B cell (primary cell): ENCODE data around the gene ATXN3L. TPM values are rescaled to one million over a fixed set of nuclear protein-coding genes. Genes with fewer than 3 reads are reported as not detected.

Experiments used
- ATAC-seq: fragments of 200-7000 bp; cut with Tn5 transposase; one replicate; pipeline ENCODE4 v1.10.0; 2021; ENCODE audit warnings: low read depth, mild to moderate bottlenecking, moderate number of reproducible peaks, moderate library complexity
- CTCF ChIA-PET: fragments of 350-600 bp; sonication (Branson Sonifier 250); formaldehyde crosslinking; loops from one replicate; lab custom pipeline; 2021; ENCODE audit warnings: antibody characterized with exemption, inconsistent platforms; lab: Charles Lee
- POLR2A ChIA-PET: fragments of 350-600 bp; sonication (Branson Sonifier 250); formaldehyde crosslinking; loops from one replicate; lab custom pipeline; 2021; ENCODE audit warnings: antibody characterized with exemption; lab: Charles Lee
- DNase-seq: peaks from one replicate; pipeline ENCODE4 v3.0.0; 2013
- H2AFZ ChIP-seq: 2 replicates; pipeline ENCODE4 v1.6.1; 2012; ENCODE audit warnings: mild to moderate bottlenecking, low read depth, low read length; ENCODE audit not compliant: insufficient read depth, poor library complexity, severe bottlenecking
- H3K27ac ChIP-seq, 2 donors: 1 replicate in 1 of 2; 2 replicates in 1 of 2; pipeline ENCODE4 v1.5.1; 2012 to 2013; ENCODE audit warnings: low read length in 2 of 2, mild to moderate bottlenecking in 2 of 2, moderate library complexity in 1 of 2
- H3K27me3 ChIP-seq, 4 experiments: fragments of 200-600 bp in 1 of 4; sonication (generic) in 1 of 4; replicated peaks in 1 of 4; 1 replicate in 2 of 4; 2 replicates in 2 of 4; pipeline versions ENCODE4 v1.6.1 to v1.7.0; 2013 to 2016; ENCODE audit warnings: low read length in 3 of 4, mild to moderate bottlenecking in 2 of 4, mixed read lengths in 1 of 4, moderate library complexity in 1 of 4; ENCODE audit not compliant: insufficient read depth in 4 of 4, control insufficient read depth in 3 of 4; ENCODE audit errors: control extremely low read depth in 1 of 4
- H3K36me3 ChIP-seq, 2 experiments: replicated peaks in 1 of 2; 1 replicate in 1 of 2; 2 replicates in 1 of 2; pipeline versions ENCODE4 v1.6.1 to v1.7.1; 2013; ENCODE audit warnings: low read length in 1 of 2; ENCODE audit not compliant: insufficient read depth in 2 of 2, control insufficient read depth in 1 of 2; ENCODE audit errors: control extremely low read depth in 1 of 2, extremely low read depth in 1 of 2
- H3K4me1 ChIP-seq, 2 donors: fragments of 200-600 bp in 1 of 2; sonication (generic) in 1 of 2; 1 replicate in 1 of 2; 2 replicates in 1 of 2; pipeline versions ENCODE4 v1.5.1 to v1.6.1; 2013 to 2017; ENCODE audit warnings: low read length in 2 of 2; ENCODE audit not compliant: control insufficient read depth in 2 of 2, insufficient read depth in 2 of 2
- H3K4me2 ChIP-seq: replicated peaks from 2 replicates; pipeline ENCODE3; 2012; ENCODE audit warnings: mild to moderate bottlenecking, low read depth, low read length; ENCODE audit not compliant: poor library complexity, severe bottlenecking
- H3K4me3 ChIP-seq, 5 experiments: fragments of 200-600 bp in 1 of 5; sonication (generic) in 1 of 5; 1 replicate in 3 of 5; 2 replicates in 2 of 5; pipeline versions ENCODE4 v1.5.1 to v1.7.0; 2011 to 2016; ENCODE audit warnings: low read length in 4 of 5, mild to moderate bottlenecking in 4 of 5, low read depth in 2 of 5, control low read depth in 1 of 5, moderate library complexity in 1 of 5; ENCODE audit not compliant: insufficient read depth in 1 of 5; ENCODE audit errors: control extremely low read depth in 1 of 5, extremely low read depth in 1 of 5
- H3K79me2 ChIP-seq: fragments of 200-600 bp; sonication (generic); one replicate; pipeline ENCODE4 v1.6.0; 2016; ENCODE audit warnings: low read length; ENCODE audit not compliant: control insufficient read depth, insufficient read depth
- H3K9ac ChIP-seq: fragments of 200-600 bp; sonication (generic); 2 replicates; pipeline ENCODE4 v1.6.1; 2017; ENCODE audit warnings: mild to moderate bottlenecking, low read length, moderate library complexity
- H3K9me3 ChIP-seq, 3 donors: one replicate each; pipeline versions ENCODE4 v1.6.1 to v1.7.1; 2013; ENCODE audit warnings: low read length in 2 of 3; ENCODE audit not compliant: control insufficient read depth in 2 of 3, insufficient read depth in 1 of 3; ENCODE audit errors: control extremely low read depth in 1 of 3
- H4K20me1 ChIP-seq: 2 replicates; pipeline ENCODE4 v1.6.0; 2012; ENCODE audit warnings: mild to moderate bottlenecking, low read length; ENCODE audit not compliant: insufficient read depth, control insufficient read depth, poor library complexity, severe bottlenecking
- H3K27ac Mint-ChIP-seq: one replicate; pipeline ENCODE4 v1.8.0; 2021; ENCODE audit warnings: mixed read lengths
- H3K27me3 Mint-ChIP-seq: one replicate; pipeline ENCODE4 v1.8.0; 2021; ENCODE audit warnings: mixed read lengths
- H3K4me1 Mint-ChIP-seq: one replicate; pipeline ENCODE4 v1.8.0; 2021; ENCODE audit warnings: mixed read lengths
- H3K4me3 Mint-ChIP-seq: one replicate; pipeline ENCODE4 v1.8.0; 2021; ENCODE audit warnings: mixed read lengths
- H3K9me3 Mint-ChIP-seq: one replicate; pipeline ENCODE4 v1.8.0; 2022; ENCODE audit warnings: mixed read lengths; ENCODE audit not compliant: insufficient read depth
- CTCF ChIP-seq: fragments of 200-600 bp; IDR thresholded peaks from one replicate; pipeline ENCODE4 v1.8.0; 2022; ENCODE audit warnings: antibody characterized with exemption, mild to moderate bottlenecking
- EZH2 ChIP-seq: IDR thresholded peaks from 2 replicates; pipeline ENCODE4 v1.6.1; 2012; ENCODE audit warnings: borderline replicate concordance, low read depth, mild to moderate bottlenecking, moderate library complexity, low read length; ENCODE audit not compliant: insufficient read depth, poor library complexity, severe bottlenecking
- WGBS: methylation state at CpG from one replicate; pipeline ENCODE4 v1.1.5; 2013; ENCODE audit warnings: missing lambda C conversion rate; ENCODE audit not compliant: insufficient coverage; 5-methylcytosine and 5-hydroxymethylcytosine counted together
- intact Hi-C: fragments of 100-400 bp; cut with micrococcal nuclease; formaldehyde crosslinking; loops from one replicate; pipeline ENCODE4 v1.10.0; 2022
- polyA plus RNA-seq: library from polyadenylated mRNA; depleted of rRNA; stranded (reverse); fragments of >200 nt; gene quantifications from 2 replicates; pipeline ENCODE4 v1.2.3, GENCODE V29; 2012
- total RNA-seq, 2 donors: library from RNA; stranded (reverse); fragments of 120-200 nt in 1 of 2; gene quantifications; 1 replicate in 1 of 2; 2 replicates in 1 of 2; pipeline versions ENCODE4 v1.2.3 to v1.2.4, GENCODE V29; 2013 to 2022

Gene ATXN3L
- total and polyA plus RNA-seq, 2 donors (not counting 1 experiment from before 2014, with no cell fraction given), result not detected

GRCh38 chrX:13285693-13286092, 34.2 kb downstream of the ATXN3L start:
- Histone ChIP-seq H3K9me3 (peaks cover 0 to 15% (median 12%) of the 10 kb centered on the region in 3 donors), H3K4me3 (no peak overlapping the region), H2AFZ (no peak overlapping the region), H3K27ac (no peak overlapping the region), H3K27me3 (no peaks in the 10 kb centered on the region), H3K79me2 (no peaks in the 10 kb centered on the region), H3K4me2 (no peak overlapping the region), H3K9ac (no peak overlapping the region), H3K4me1 (peaks cover 11 to 13% of the 10 kb centered on the region in 2 donors), H4K20me1 (no peaks in the 10 kb centered on the region), H3K36me3 (no peaks in the 10 kb centered on the region)
- WGBS, result 98% methylated on average over 5 of the region's 7 CpGs
- POLR2A ChIA-PET, result no interaction called here
- Mint-ChIP-seq H3K4me1 (peaks cover 14% of the 10 kb centered on the region), H3K4me3 (no peak overlapping the region), H3K9me3 (no peaks in the 10 kb centered on the region), H3K27ac (no peak overlapping the region), H3K27me3 (no peaks in the 10 kb centered on the region)
- no peak for TF ChIP-seq EZH2
- no peak for TF ChIP-seq CTCF
- ATAC-seq, result no peak
- CTCF ChIA-PET, result no interaction called here
- intact Hi-C loops, result loop anchor here (5.0 kb wide), 1 partner anchor 33 kb away; no protein-coding TSS in a partner anchor
- DNase-seq, result no peak

- ATAC-seq (no peak), DNase-seq (no peak)
- Histone ChIP-seq H3K9me3 (peaks cover 0 to 15% (median 12%) of the 10 kb centered on the region in 3 donors), H3K4me1 (peaks cover 11 to 13% of the 10 kb centered on the region in 2 donors), H3K4me2 (no peak overlapping the region), H4K20me1 (no peaks in the 10 kb centered on the region), H3K79me2 (no peaks in the 10 kb centered on the region), H2AFZ (no peak overlapping the region), H3K36me3 (no peaks in the 10 kb centered on the region), H3K9ac (no peak overlapping the region), H3K27ac (no peak overlapping the region), H3K4me3 (no peak overlapping the region), H3K27me3 (no peaks in the 10 kb centered on the region)
- ChIA-PET POLR2A (no interaction called here), CTCF (no interaction called here)
- Mint-ChIP-seq H3K4me1 (peaks cover 11% of the 10 kb centered on the region), H3K27me3 (no peaks in the 10 kb centered on the region), H3K4me3 (no peak overlapping the region), H3K9me3 (no peaks in the 10 kb centered on the region), H3K27ac (no peak overlapping the region)
- intact Hi-C loops, result loop anchor here (5.0 kb wide), 1 partner anchor 33 kb away; no protein-coding TSS in a partner anchor
- TF ChIP-seq CTCF (no peak), EZH2 (no peak)
- WGBS, result 95% methylated on average over 4 of the region's 5 CpGs
Observed at GRCh38 chrX:13285229-13285628, 34.6 kb downstream of the ATXN3L start.
